ENCODE results near the gene POU6F2.
A peak's percentile ranks its signal among the peaks of the same experiment; 100 is the strongest.

Gene POU6F2

GRCh38 chr7:39001595-39001994, 23.9 kb downstream of the POU6F2 start:
- no peak for DNase-seq

DNA sequence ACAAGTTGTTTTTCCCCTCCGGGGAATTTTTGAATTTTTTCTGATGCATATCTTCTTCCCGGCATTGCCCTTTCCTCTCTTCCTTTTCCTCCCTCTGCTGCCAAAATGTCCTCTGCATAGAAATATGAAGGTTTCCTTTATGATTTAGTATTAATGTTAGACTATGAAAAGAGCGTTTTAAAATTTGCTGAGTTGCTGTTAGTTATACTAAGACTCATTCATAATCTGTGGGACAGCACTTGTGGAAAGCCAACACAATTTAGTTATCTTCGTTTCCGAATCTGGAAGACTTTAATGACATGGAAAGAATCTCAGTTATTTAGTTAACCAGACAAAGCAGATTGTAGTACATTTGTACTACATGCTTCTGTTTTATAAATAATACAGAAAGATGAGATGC, 25.0 kb downstream of the POU6F2 start:
- no peak for DNase-seq

DNA sequence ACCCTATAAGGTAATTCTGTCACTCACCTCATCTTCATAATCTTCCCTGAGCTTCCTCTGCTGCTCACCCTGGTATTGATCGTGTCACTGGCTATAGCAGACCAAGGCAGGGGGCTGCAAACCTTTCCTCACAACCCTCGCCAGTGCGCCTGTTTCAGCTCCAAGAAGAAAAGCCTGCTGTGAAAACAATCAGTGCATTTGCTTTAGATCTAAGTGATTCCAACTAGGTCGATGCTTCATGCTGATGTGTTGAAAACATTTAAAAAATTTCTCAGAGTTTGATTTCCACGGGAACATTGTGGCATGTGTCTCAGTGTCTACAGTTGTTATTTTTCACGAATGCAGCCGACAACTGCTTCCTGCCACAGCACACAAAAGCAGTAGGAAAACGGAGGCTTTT, 27.3 kb downstream of the POU6F2 start:
- DNase-seq, result no peak

GRCh38 chr7:39005461-39005860, 27.8 kb downstream of the POU6F2 start:
- no peak for DNase-seq

- DNase-seq, result peak; percentile 33
These were observed 35.6 kb downstream of the POU6F2 start for GRCh38 chr7:39013049-39013939.

- peak; percentile 9 for DNase-seq
These were observed 38.9 kb downstream of the POU6F2 start for GRCh38 chr7:39016609-39017008.

DNA sequence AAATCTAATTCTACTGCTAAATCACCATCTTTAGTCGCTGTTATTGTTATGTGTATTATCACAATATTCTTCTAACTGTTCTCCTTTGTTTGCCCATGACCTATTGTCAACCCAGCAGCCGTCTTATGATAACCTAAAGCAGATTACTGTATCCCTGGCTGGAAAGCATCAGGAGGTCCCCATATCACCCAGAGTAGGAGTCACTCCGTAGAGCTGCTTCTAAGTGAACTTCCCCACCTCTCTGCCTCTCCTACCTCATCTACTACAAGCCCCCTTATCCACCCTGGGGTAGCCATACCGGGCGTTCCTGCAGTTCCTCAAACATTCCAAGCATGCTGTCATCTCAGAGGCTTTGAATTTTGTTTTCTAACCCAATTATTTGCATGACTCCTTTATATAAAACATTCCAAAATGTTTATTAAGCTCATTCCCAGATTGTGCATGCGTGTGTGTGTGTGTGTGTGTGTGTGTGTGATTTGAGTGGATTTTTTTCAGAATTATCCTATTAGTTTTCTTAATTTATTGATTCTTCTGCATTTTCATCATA, 39.7 kb downstream of the POU6F2 start:
- no peak for DNase-seq

GRCh38 chr7:39022796-39023195, 45.1 kb downstream of the POU6F2 start:
- no peak for DNase-seq

DNA sequence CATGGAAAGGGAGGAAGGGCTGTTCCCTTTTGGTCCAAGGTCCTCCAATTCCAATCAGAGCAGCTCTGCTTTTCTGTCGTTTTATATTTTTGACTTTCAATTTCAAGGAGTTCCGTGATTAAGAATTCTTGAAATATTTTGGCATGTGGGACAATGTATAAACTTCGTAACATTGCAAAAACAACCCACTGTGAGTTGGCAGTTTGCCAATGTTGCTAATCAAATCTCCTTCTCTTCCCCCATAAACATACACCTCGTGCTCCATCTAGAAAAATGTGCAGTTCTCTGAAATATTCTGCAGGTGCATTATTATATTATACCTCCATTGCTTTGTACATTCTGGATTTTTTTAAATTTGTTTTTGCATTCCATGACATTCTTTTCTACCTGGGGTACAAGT, 49.8 kb downstream of the POU6F2 start:
- no peak for DNase-seq

DNA sequence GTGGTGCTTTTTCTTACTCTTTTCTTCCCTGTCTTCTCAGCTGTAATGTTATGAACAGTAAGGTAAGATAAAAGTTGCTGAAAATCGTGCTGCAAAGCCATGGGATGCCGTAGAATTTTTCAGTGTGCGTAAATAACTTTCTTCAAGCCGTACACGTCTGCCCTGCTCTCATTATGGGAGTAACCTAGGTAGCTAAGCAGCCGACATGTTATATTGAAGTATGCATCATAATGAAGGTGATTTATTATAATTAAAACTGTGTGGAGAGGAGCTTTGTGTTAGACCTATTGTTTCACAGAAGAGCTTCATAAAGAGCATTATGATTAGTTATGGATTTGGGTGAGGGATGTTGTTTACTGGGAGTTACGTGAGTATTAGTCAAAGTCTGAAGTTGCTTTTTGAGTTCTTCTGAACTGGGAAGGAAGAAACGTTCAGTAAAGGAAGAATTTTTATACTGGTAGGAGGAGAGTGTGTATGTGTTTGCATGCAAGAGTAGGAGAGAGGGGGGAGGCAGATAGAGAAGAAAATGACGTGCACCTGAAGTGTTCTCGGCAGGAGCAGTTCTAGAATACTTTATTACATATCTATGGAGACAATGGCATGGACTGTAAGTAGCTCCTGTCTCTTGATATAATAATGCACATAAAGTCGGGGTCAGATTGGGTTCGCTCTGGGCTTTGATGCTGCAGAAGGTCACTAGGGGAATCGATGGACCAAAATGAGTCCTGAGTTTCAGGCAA, 56.3 kb downstream of the POU6F2 start:
- no peak for DNase-seq

GRCh38 chr7:39035156-39035555, 57.4 kb downstream of the POU6F2 start:
- DNase-seq, result no peak

GRCh38 chr7:39035903-39036302, 58.2 kb downstream of the POU6F2 start:
- DNase-seq, result peak; percentile 28

DNA sequence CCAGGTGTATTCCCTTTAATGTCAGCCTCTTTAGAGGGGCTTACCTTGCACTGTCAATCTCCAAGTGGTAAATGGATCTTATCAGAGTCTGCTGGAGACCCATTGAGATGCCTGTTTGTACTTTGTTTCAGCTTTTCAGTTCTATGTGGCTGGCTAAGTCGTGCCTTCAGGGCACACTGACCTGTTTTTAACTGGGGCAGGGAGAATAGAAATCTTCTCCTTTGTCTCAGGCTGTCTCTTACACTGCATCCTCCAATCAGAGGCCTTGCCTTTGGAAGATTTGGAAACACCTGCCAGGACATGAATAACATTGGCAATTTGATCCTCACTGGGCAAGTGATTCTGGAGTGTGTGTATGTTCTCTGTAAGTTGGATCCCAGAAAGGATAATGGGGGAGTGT, 65.0 kb downstream of the POU6F2 start:
- DNase-seq, result peak; percentile 79

- no peak for DNase-seq
These were observed 65.8 kb downstream of the POU6F2 start for GRCh38 chr7:39043531-39043930.

- no peak for DNase-seq
These were observed 66.8 kb downstream of the POU6F2 start for GRCh38 chr7:39044489-39044888.

DNA sequence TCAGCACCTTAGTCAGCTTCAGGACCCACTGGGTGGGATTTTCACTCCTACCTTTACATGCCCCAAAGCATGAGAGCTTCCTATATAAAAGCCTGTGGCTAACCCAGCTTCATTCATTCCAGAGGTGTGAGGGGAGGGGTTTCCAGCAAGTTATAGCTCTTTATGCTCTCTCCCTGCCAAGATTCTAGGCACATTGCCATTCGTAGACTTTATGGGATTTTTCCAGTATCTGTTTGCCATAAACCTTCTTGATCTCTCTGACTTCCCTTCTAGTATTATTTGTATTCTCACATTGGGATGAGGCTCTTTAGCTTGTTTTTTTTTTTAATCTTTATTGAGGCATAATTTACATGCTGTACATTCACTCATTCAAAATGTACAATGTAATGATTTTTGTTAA, 67.5 kb downstream of the POU6F2 start:
- no peak for DNase-seq

GRCh38 chr7:39051279-39051678, 73.6 kb downstream of the POU6F2 start:
- no peak for DNase-seq

- no peak for DNase-seq
These were observed 74.0 kb downstream of the POU6F2 start for GRCh38 chr7:39051707-39052106.

DNA sequence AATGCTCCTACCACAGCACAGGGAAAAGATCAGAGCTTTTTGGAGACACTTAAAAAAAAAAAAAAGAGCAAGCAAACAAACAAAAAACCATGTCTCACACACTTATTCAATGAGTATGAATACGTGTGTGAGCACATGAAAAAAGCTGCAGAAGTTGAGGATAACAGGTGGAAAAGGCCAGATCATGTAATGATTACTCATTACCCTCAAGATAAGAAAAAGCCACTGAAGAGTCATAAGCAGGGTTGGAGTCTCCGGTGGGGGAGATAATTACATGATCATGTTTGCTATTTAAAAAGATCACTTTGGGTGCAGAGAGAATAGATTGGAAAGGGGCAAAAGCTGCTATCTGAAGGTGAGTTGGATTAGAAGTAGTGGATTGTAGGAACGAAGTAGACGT, 77.0 kb downstream of the POU6F2 start:
- peak; percentile 34 for DNase-seq

DNA sequence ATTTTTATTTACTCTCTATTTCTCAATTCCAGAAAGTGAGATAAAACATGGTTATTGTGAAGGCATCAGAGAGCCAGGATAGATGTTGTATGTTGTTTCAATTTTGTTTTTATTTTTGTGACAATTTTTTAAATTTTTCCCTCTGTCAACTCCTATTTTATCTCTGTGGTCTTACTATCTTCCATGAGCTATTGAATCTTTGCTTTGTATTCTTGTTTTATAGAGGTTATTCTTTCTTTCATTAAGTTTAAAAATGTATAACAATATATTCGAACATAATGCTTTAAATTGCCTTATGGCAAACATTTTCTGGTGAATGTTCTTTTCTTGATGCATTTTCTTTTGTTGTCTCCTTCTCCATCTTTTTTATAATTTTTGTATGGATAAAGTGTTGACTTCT, 78.4 kb downstream of the POU6F2 start:
- DNase-seq, result no peak

- no peak for DNase-seq
These were observed 85.1 kb downstream of the POU6F2 start for GRCh38 chr7:39062811-39063210.

DNA sequence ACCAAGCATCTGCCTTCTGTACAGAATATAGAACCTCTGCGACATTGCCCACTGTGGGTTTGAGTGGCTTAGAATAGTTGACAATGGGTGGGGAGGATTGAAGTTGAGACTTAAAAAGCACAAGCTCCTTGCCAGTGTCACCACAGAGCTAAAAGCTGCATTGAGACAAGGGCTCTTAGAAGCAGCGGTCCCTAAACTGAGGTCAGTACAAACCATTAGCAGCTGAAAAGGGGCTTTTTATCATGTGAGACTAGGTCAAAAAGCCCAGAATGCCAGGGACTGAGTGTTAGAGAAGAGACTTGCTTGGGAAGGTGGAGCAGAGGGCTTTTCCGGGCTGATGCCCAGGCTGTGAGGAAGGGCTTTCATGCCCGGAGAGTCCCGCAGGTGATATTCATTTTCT, 91.3 kb downstream of the POU6F2 start:
- no peak for DNase-seq

DNA sequence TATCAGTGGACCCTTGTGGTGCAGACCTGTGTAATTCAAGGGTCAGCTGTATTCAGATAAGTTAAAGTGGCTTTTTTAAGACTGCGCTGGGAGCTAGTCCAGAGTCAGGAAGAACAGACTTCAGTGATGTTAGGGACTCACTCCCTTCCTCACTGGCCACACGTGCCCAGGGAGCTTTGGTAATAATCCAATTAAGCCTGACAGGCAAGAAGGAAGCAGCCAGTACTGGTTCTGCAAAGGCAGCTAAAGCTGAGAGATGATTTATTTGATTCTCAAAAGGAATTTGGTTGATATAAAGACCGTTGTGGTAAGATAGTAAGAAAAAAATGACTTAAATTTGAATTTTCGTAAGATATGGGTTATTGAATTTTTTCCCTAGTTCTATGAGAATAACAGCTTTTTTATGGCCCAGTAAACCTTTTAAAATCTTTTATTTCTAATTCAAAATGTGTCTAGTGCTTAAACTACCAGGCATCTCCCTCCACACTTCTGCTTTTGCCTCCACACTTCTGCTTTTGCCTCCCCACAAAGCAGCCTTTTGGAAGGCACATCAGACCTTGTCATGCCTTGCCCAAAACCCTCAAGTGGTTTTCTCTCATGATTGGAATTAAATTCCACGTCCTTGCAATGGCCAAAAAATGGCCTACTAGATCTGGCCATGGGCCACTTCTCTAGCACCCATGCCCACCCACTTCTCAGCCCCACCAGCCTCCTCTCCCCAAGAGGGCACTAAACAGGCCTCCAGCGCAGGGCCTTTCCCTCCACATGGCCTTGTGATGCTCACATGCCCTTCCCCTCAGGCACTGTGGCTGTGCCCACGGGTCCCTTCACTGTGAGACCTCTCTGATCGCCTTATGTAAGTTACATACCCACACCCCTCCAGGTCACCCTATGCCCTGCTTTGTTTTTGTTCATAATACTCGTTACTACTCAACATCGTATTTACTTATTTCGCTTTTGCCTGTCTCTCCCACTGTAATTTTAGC, 92.5 kb downstream of the POU6F2 start:
- no peak for DNase-seq
